Liver (tissue), 9 donors: Measurements from ENCODE around the gene PYGB. TPM values are rescaled to one million over a fixed set of nuclear protein-coding genes. Genes with fewer than 3 reads are reported as not detected.

Experiments used
- DNase-seq: peaks from one replicate; pipeline ENCODE4 v3.0.0-alpha.2; 2017; ENCODE audit warnings: low spot score
- H3K27ac ChIP-seq, 2 donors: one replicate each; pipeline ENCODE4 v1.7.0; 2013; ENCODE audit warnings: inconsistent platforms in 2 of 2, low read length in 2 of 2, control low read depth in 1 of 2, low read depth in 1 of 2, mild to moderate bottlenecking in 1 of 2
- H3K27me3 ChIP-seq, 4 donors: one replicate each; pipeline versions ENCODE4 v1.6.1 to v1.7.0; 2013; ENCODE audit warnings: low read length in 3 of 4, inconsistent platforms in 1 of 4, mild to moderate bottlenecking in 1 of 4, moderate library complexity in 1 of 4; ENCODE audit not compliant: control insufficient read depth in 4 of 4, insufficient read depth in 4 of 4
- H3K36me3 ChIP-seq, 4 donors: one replicate each; pipeline versions ENCODE4 v1.6.1 to v1.7.0; 2013; ENCODE audit warnings: low read length in 3 of 4, mild to moderate bottlenecking in 3 of 4, low read depth in 1 of 4, moderate library complexity in 1 of 4; ENCODE audit not compliant: control insufficient read depth in 4 of 4, insufficient read depth in 3 of 4
- H3K4me1 ChIP-seq, 4 donors: one replicate each; pipeline versions ENCODE4 v1.6.1 to v1.7.0; 2013; ENCODE audit warnings: low read length in 3 of 4, mild to moderate bottlenecking in 3 of 4, moderate library complexity in 1 of 4; ENCODE audit not compliant: control insufficient read depth in 4 of 4, insufficient read depth in 4 of 4
- H3K4me3 ChIP-seq, 3 donors: one replicate each; pipeline versions ENCODE4 v1.6.1 to v1.7.0; 2013; ENCODE audit warnings: low read length in 3 of 3, control low read depth in 1 of 3, low read depth in 1 of 3, mild to moderate bottlenecking in 1 of 3
- H3K9ac ChIP-seq, 2 donors: one replicate each; pipeline ENCODE4 v1.7.0; 2013; ENCODE audit warnings: low read length in 2 of 2, mild to moderate bottlenecking in 2 of 2, moderate library complexity in 2 of 2, control low read depth in 1 of 2, low read depth in 1 of 2
- H3K9me3 ChIP-seq, 4 donors: one replicate each; pipeline versions ENCODE4 v1.6.1 to v1.7.0; 2013; ENCODE audit warnings: low read length in 3 of 4; ENCODE audit not compliant: control insufficient read depth in 4 of 4
- ATF3 ChIP-seq: IDR thresholded peaks from 2 replicates; pipeline ENCODE4 v1.6.1; 2016; ENCODE audit warnings: antibody characterized with exemption
- CTCF ChIP-seq: fragments of 150-350 bp; IDR thresholded peaks from 2 replicates; pipeline ENCODE4 v1.5.1; 2017; ENCODE audit warnings: improper control_type of control experiment, low read depth, low read length; ENCODE audit not compliant: missing input control
- EGR1 ChIP-seq, 2 donors: IDR thresholded peaks; 2 replicates each; pipeline ENCODE4 v1.6.1; 2016 to 2018; ENCODE audit warnings: antibody characterized with exemption in 2 of 2, low read depth in 2 of 2
- FOXA1 ChIP-seq: IDR thresholded peaks from 2 replicates; pipeline ENCODE4 v1.6.1; 2016; ENCODE audit warnings: antibody characterized with exemption
- FOXA2 ChIP-seq: IDR thresholded peaks from 2 replicates; pipeline ENCODE4 v1.6.1; 2016; ENCODE audit warnings: antibody characterized with exemption
- GABPA ChIP-seq, 2 donors: IDR thresholded peaks in 1 of 2; conservative IDR thresholded peaks in 1 of 2; 2 replicates each; pipeline ENCODE4 v1.6.1; 2016; ENCODE audit warnings: antibody characterized with exemption in 2 of 2, mild to moderate bottlenecking in 1 of 2, moderate library complexity in 1 of 2
- HNF4A ChIP-seq, 2 donors: conservative IDR thresholded peaks; 2 replicates each; pipeline ENCODE4 v1.6.1; 2016; ENCODE audit warnings: antibody characterized with exemption in 2 of 2, mild to moderate bottlenecking in 2 of 2
- JUND ChIP-seq, 2 donors: IDR thresholded peaks; 2 replicates each; pipeline ENCODE4 v1.6.1; 2016; ENCODE audit warnings: antibody characterized with exemption in 2 of 2
- MAX ChIP-seq: IDR thresholded peaks from 2 replicates; pipeline ENCODE4 v1.6.1; 2016; ENCODE audit warnings: antibody characterized with exemption
- NR2F2 ChIP-seq: IDR thresholded peaks from 2 replicates; pipeline ENCODE4 v1.6.1; 2016; ENCODE audit warnings: antibody characterized with exemption
- RAD21 ChIP-seq, 2 donors: IDR thresholded peaks; 2 replicates each; pipeline ENCODE4 v1.6.1; 2016; ENCODE audit warnings: antibody characterized with exemption in 2 of 2, mild to moderate bottlenecking in 2 of 2
- RXRA ChIP-seq, 2 donors: IDR thresholded peaks; 2 replicates each; pipeline ENCODE4 v1.6.1; 2017 to 2018; ENCODE audit warnings: antibody characterized with exemption in 2 of 2, mild to moderate bottlenecking in 1 of 2
- SP1 ChIP-seq: IDR thresholded peaks from 2 replicates; pipeline ENCODE4 v1.6.1; 2018; ENCODE audit warnings: antibody characterized with exemption, mild to moderate bottlenecking
- TAF1 ChIP-seq: conservative IDR thresholded peaks from 2 replicates; pipeline ENCODE4 v1.6.1; 2016; ENCODE audit warnings: antibody characterized with exemption, mild to moderate bottlenecking
- YY1 ChIP-seq: IDR thresholded peaks from 2 replicates; pipeline ENCODE4 v1.6.1; 2016; ENCODE audit warnings: antibody characterized with exemption, mild to moderate bottlenecking
- ZBTB33 ChIP-seq: IDR thresholded peaks from 2 replicates; pipeline ENCODE4 v1.6.1; 2016; ENCODE audit warnings: antibody characterized with exemption
- WGBS: extraction: QIAGEN DNeasy Blood & Tissue Kit; methylation state at CpG from one replicate; pipeline ENCODE4 v1.1.7; 2013; 5-methylcytosine and 5-hydroxymethylcytosine counted together
- polyA plus RNA-seq, 2 donors: library from polyadenylated mRNA; stranded (reverse) in 1 of 2; unstranded in 1 of 2; fragments of 200-250 nt in 1 of 2; fragments of >200 nt in 1 of 2; fragmentation: Nextera tagmentation in 1 of 2; extraction: Ambion mirVana in 1 of 2; gene quantifications; one replicate each; pipeline versions ENCODE4 v1.2.1 to v1.2.3, GENCODE V29; 2013 to 2015
- total RNA-seq, 2 donors: library from RNA; depleted of rRNA; stranded (reverse); fragments of >200 nt; gene quantifications; one replicate each; pipeline ENCODE4 v1.2.3, GENCODE V29; 2014
- donor health status: healthy.
- donor health status: healthy.
- donor health status: healthy.
- donor health status: healthy.
- donor health status: healthy.

Gene PYGB
- total and polyA plus RNA-seq, 4 donors, result 3.6 to 11.7 (median 9.8) TPM

- Histone ChIP-seq H3K27me3 (no peaks in the 10 kb centered on the region), H3K36me3 (peaks cover 2 to 39% (median 7%) of the 10 kb centered on the region in 4 donors), H3K27ac (no peak overlapping the region), H3K4me3 (no peak overlapping the region), H3K9me3 (no peaks in the 10 kb centered on the region), H3K4me1 (peaks cover 0 to 3% (median 0%) of the 10 kb centered on the region in 4 donors), H3K9ac (no peak overlapping the region)
- WGBS, result 93% methylated on average over 16 of the region's 16 CpGs
- TF ChIP-seq EGR1 (IDR thresholded peaks at IDR 0.05; ENCODE audit: low read depth in 2 of 2) (no peak), FOXA2 (no peak), ATF3 (no peak), MAX (no peak), RAD21 (IDR thresholded peaks at IDR 0.05) (no peak), FOXA1 (no peak), GABPA (IDR thresholded peaks at IDR 0.05 in 1 of 2, conservative IDR thresholded peaks at IDR 0.05 in 1 of 2) (no peak), RXRA (IDR thresholded peaks at IDR 0.05) (no peak), SP1 (no peak), YY1 (no peak), CTCF (no peak), TAF1 (no peak)
- no peak for DNase-seq
Observed at GRCh38 chr20:25220021-25220730, 27.7 kb upstream of the PYGB start.

- WGBS, result 73% methylated on average over 15 of the region's 15 CpGs
- TF ChIP-seq HNF4A (conservative IDR thresholded peaks at IDR 0.05) (no peak), FOXA1 (no peak), ATF3 (no peak), GABPA (IDR thresholded peaks at IDR 0.05 in 1 of 2, conservative IDR thresholded peaks at IDR 0.05 in 1 of 2) (no peak), RAD21 (IDR thresholded peaks at IDR 0.05) (no peak), CTCF (no peak), NR2F2 (no peak), SP1 (no peak), JUND (IDR thresholded peaks at IDR 0.05) (no peak), ZBTB33 (no peak), EGR1 (IDR thresholded peaks at IDR 0.05; ENCODE audit: low read depth in 2 of 2) (no peak), RXRA (IDR thresholded peaks at IDR 0.05) (no peak), MAX (no peak)
- Histone ChIP-seq H3K9me3 (no peaks in the 10 kb centered on the region), H3K4me1 (peaks cover 0 to 9% (median 2%) of the 10 kb centered on the region in 4 donors), H3K27me3 (no peaks in the 10 kb centered on the region), H3K9ac (no peak overlapping the region), H3K27ac (no peak overlapping the region), H3K36me3 (peaks cover 0 to 31% (median 2%) of the 10 kb centered on the region in 4 donors), H3K4me3 (no peak overlapping the region)
- DNase-seq, result no peak
Observed at GRCh38 chr20:25220810-25221591, 26.9 kb upstream of the PYGB start.
